ENCODE results near the gene TSC2.

The TSC2 gene

GRCh38 chr16:2076072-2076865, 28.5 kb downstream of the TSC2 start:
- TF ChIP-seq, protein P1, sequence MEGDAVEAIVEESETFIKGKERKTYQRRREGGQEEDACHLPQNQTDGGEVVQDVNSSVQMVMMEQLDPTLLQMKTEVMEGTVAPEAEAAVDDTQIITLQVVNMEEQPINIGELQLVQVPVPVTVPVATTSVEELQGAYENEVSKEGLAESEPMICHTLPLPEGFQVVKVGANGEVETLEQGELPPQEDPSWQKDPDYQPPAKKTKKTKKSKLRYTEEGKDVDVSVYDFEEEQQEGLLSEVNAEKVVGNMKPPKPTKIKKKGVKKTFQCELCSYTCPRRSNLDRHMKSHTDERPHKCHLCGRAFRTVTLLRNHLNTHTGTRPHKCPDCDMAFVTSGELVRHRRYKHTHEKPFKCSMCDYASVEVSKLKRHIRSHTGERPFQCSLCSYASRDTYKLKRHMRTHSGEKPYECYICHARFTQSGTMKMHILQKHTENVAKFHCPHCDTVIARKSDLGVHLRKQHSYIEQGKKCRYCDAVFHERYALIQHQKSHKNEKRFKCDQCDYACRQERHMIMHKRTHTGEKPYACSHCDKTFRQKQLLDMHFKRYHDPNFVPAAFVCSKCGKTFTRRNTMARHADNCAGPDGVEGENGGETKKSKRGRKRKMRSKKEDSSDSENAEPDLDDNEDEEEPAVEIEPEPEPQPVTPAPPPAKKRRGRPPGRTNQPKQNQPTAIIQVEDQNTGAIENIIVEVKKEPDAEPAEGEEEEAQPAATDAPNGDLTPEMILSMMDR (IDR thresholded peaks at IDR 0.05; ENCODE audit: low read depth, low read length), result no peak
- TF ChIP-seq MYC (IDR thresholded peaks at IDR 0.05; ENCODE audit: low read depth, low read length) (no peak), MAX (IDR thresholded peaks at IDR 0.05; ENCODE audit: low read depth, low read length) (no peak), POLR2A (IDR thresholded peaks at IDR 0.05; ENCODE audit: extremely low read depth, insufficient read length) (no peak)
- no peak overlapping the region for H3K4me3 ChIP-seq (ENCODE audit: low read depth, low read length)
- DNase-seq (ENCODE audit: low read depth), result no peak

DNA sequence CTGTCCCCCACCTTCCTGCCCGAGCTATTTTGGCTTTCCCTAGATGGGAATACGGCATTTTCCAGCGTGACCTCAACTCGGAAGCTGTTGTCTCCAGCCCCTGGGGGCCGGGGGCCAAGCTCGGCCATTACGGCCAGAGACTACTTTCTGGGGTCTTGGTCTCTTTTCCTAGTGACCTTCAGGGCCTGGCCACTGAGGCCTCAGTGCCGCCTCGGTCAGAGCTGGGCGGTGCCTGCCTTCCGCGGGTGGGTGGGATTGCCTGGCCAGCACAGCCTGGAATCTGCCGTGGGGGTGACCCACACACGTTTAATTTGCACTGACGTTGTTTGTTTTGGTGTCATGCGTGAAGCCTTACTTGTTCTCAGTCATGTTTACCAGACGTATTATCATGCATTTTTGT, 29.2 kb downstream of the TSC2 start:
- TF ChIP-seq MAX (IDR thresholded peaks at IDR 0.05; ENCODE audit: low read depth, low read length) (no peak), POLR2A (IDR thresholded peaks at IDR 0.05; ENCODE audit: extremely low read depth, insufficient read length) (no peak)
- TF ChIP-seq, protein P1 (IDR thresholded peaks at IDR 0.05; ENCODE audit: low read depth, low read length), result no peak
- H3K4me3 ChIP-seq (ENCODE audit: low read depth, low read length), result no peak overlapping the region
- no peak for DNase-seq (ENCODE audit: low read depth)

DNA sequence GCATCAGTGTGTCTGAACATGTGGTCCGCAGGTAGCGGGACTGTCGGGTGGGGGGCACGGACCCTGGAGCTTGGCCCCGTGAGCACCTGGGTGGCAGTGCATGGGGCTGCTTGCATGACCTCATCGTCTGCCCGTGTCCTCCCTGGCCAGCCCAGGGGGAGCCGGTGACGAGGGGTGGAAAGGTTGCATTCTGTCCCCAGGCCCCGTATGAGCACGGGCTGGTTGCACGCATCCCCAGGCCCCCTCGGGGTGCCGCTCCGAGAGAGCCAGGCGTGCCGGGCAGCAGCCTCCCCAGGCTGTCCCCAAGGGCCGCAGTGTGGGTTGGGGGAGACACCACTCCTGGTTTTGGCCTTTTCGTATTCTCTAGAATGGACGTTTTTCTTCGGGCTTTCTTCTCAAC, 29.9 kb downstream of the TSC2 start:
- no peak for DNase-seq (ENCODE audit: low read depth)

DNA sequence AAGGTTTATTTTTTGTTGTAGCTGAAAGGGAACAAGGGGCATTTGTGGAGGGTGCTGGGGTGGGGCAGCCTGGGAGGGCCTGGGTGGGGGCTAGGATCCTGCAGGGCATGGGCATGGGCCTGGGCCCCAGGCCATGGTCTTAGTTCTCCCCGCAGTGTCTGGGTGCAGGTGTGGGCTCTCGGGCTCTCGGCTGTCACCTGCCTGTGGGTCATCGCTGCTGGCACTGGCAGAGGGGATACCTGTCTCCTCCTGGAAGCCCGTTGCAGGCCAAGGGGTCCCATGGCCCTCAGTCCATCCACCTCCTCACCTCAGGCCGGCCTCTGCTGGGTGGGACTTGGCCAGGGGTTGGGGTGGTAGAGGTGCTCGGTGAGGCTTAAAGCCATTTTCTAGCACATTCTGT, 30.3 kb downstream of the TSC2 start:
- DNase-seq (ENCODE audit: low read depth), result no peak
- no peak for TF ChIP-seq POLR2A (IDR thresholded peaks at IDR 0.05; ENCODE audit: extremely low read depth, insufficient read length)
- H3K4me3 ChIP-seq (ENCODE audit: low read depth, low read length), result no peak overlapping the region

More for the DNA sequence above, 29.9 kb downstream of the TSC2 start:
- no peak overlapping the region for H3K4me3 ChIP-seq (ENCODE audit: low read depth, low read length)
- TF ChIP-seq MYC (IDR thresholded peaks at IDR 0.05; ENCODE audit: low read depth, low read length) (no peak), POLR2A (IDR thresholded peaks at IDR 0.05; ENCODE audit: extremely low read depth, insufficient read length) (no peak), MAX (IDR thresholded peaks at IDR 0.05; ENCODE audit: low read depth, low read length) (no peak)
- TF ChIP-seq, protein P1 (IDR thresholded peaks at IDR 0.05; ENCODE audit: low read depth, low read length), result no peak

GRCh38 chr16:2078691-2079090, 30.9 kb downstream of the TSC2 start:
- TF ChIP-seq MYC (IDR thresholded peaks at IDR 0.05; ENCODE audit: low read depth, low read length) (no peak), POLR2A (IDR thresholded peaks at IDR 0.05; ENCODE audit: extremely low read depth, insufficient read length) (no peak), MAX (IDR thresholded peaks at IDR 0.05; ENCODE audit: low read depth, low read length) (no peak)
- TF ChIP-seq, protein P1 (IDR thresholded peaks at IDR 0.05; ENCODE audit: low read depth, low read length), result no peak
- no peak for DNase-seq (ENCODE audit: low read depth)
- no peak overlapping the region for H3K4me3 ChIP-seq (ENCODE audit: low read depth, low read length)

- TF ChIP-seq MYC (IDR thresholded peaks at IDR 0.05; ENCODE audit: low read depth, low read length) (no peak), POLR2A (IDR thresholded peaks at IDR 0.05; ENCODE audit: extremely low read depth, insufficient read length) (no peak), MAX (IDR thresholded peaks at IDR 0.05; ENCODE audit: low read depth, low read length) (no peak)
- TF ChIP-seq, protein P1 (IDR thresholded peaks at IDR 0.05; ENCODE audit: low read depth, low read length), result no peak
- no peak for DNase-seq (ENCODE audit: low read depth)
Observed at GRCh38 chr16:2079311-2079800, 31.6 kb downstream of the TSC2 start.

More at GRCh38 chr16:2079311-2079800, 31.6 kb downstream of the TSC2 start:
- no peak overlapping the region for H3K4me3 ChIP-seq (ENCODE audit: low read depth, low read length)
